GM19035 (cell line): ENCODE measurements around the gene IL5.
"Not testable (repeated sequence)": the region's sequence is repeated elsewhere in the genome, so short reads cannot be mapped to it uniquely, and the experiment has no call there.

Experiments
- ATAC-seq: cut with Tn5 transposase; IDR thresholded peaks from one replicate; pipeline ENCODE4 v1.9.1; 2021; ENCODE audit not compliant: unreplicated experiment

Gene IL5

GRCh38 chr5:132543472-132544201, at the start of gene IL5:
IL5 (minus strand) TSS chr5:132543522; CDS start chr5:132543478, 44 bp downstream.
- no peak for ATAC-seq

DNA sequence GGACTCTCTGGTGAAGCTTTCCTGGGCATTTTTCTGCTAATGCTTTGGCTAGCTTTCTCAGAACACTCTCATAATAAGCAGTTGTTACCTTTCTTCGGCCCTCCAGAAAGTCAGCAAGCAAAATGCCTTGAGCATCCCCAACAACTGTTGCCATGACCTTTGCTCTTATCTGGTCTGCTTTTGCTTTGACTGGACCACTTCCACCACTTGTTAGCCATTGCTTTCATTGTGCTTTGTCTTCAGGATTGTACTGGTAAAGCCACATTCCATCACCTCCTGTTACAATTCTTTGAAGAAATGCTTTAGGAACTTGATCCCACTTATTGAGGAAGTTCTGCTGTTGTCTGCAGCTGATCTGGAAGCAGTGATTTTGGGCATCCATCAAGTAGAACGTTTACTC, 49.2 kb upstream of the IL5 start:
- ATAC-seq = no peak

DNA sequence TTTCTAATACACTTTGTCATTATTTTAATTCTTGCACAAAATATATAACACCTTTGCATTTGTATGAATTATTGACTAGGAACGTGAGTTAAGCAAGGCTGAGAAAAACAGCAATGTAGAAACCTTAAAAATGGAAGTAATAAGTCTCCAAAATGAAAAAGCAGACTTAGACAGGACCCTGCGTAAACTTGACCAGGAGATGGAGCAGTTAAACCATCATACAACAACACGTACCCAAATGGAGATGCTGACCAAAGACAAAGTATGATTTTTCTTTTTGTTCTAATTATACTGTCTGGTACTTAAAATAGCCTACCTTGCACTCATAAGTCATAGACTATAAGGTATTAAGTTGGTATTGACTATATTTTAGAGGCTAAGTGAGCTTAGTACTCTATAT, 47.8 kb upstream of the IL5 start:
- no peak for ATAC-seq

GRCh38 chr5:132589467-132589866, 46.1 kb upstream of the IL5 start:
- ATAC-seq = no peak

DNA sequence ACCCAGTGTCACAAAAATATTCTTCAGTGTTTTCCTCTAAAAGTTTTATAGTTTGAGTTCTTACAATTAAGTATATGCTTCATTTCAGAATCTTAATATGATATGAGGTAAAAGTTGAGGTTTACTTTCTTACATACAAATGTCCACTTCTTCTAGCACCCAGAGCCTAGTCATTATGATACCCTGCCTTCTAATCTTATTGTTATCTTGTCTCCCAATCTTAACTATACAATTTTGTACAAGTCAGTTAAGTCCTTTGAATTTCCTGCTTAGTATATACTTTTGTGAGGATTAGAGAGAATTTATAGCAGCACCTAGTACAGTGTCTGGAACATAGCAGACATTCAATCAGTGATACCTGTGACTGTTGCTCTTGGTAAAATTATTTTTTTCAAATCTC, 42.7 kb upstream of the IL5 start:
- ATAC-seq = no peak

DNA sequence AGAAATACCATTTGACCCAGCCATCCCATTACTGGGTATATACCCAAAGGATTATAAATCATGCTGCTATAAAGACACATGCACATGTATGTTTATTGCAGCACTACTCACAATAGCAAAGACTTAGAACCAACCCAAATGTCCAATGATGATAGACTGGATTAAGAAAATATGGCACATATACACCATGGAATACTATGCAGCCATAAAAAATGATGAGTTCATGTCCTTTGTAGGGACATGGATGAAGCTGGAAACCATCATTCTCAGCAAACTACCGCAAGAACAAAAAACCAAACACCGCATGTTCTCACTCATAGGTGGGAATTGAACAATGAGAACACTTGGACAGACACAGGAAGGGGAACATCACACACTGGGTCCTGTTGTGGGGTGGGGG, 41.2 kb upstream of the IL5 start:
- ATAC-seq = not testable (repeated sequence)

- no peak for ATAC-seq
Observed at GRCh38 chr5:132576123-132576522, 32.8 kb upstream of the IL5 start.

- ATAC-seq = no peak
Observed at GRCh38 chr5:132566657-132567056, 23.3 kb upstream of the IL5 start.

- not testable (repeated sequence) for ATAC-seq
Observed at GRCh38 chr5:132564555-132564954, 21.2 kb upstream of the IL5 start.

DNA sequence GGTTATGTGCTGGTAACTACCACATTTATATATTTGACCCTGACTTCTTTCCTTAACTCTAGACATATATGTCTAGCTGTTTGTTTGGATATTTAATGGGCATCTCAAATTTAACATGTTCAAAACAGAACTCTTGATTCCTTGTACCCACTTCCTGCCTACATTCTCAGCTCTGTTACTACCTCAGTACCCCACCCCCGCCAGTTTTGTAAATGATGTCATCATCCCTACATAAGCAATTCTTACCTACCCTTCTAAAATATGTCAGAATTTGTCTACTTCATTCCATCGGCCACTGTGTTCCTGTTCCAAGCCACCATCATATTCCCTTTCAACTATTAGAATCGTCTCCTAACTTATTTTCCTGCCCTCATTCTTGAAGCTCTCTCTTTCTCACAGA, 18.3 kb upstream of the IL5 start:
- ATAC-seq = no peak

- no peak for ATAC-seq
Observed at GRCh38 chr5:132559383-132560060, 16.2 kb upstream of the IL5 start.

DNA sequence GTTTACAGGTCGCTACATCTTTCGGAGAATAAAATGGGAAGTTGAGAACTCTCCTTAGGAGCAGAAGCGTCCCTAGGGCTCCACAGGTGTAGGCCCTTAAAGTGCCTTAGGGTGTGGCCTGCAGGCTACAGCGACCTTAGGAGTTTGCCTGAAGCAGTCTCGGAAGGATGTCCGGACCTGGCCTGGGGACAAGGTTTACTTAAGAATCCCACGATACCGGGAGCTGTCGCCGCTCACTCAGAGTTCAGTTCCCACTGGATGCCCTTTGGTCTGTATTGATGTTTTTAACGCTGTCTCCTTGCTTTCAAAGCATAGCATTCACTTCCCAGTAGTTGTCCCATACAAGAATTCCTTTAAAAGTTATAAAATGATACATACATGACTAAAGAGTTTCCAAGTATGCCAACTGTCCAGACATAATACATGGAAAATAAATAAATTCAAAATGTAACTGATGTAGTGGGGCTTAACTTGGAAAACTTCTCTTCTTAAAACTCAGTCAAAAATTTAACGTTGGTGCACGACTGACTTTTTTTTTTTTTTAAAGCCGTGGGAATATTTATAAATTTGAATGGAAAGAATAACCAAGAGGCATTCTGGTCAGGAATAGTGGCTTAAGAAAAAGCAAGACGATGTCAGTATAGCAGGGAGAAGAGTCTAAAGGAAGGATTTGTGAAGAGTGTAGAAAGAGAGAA, 14.3 kb upstream of the IL5 start:
- ATAC-seq = peak; percentile 38

DNA sequence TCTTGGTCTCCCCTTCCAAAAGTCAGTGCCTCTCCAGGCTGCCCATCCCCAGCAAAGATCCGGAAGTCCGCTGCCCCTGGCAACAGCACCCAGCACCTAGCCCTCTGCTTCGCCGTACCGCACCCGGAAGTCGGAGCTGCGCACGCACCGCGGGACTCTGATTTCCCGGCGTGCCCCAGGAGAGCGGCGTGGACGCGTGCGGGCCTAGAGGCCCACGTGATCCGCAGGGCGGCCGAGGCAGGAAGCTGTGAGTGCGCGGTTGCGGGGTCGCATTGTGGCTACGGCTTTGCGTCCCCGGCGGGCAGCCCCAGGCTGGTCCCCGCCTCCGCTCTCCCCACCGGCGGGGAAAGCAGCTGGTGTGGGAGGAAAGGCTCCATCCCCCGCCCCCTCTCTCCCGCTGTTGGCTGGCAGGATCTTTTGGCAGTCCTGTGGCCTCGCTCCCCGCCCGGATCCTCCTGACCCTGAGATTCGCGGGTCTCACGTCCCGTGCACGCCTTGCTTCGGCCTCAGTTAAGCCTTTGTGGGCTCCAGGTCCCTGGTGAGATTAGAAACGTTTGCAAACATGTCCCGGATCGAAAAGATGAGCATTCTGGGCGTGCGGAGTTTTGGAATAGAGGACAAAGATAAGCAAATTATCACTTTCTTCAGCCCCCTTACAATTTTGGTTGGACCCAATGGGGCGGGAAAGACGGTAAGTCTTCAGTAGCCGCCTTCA, 13.6 kb upstream of the IL5 start, which contains the start of gene RAD50:
Gene RAD50 (plus strand): TSS at position 215 of the 715 bp plus-strand sequence. CDS start 348 bp downstream, at position 563.
- peak; percentile 98 for ATAC-seq

- no peak for ATAC-seq
Observed at GRCh38 chr5:132556153-132556762, 12.9 kb upstream of the IL5 start.

DNA sequence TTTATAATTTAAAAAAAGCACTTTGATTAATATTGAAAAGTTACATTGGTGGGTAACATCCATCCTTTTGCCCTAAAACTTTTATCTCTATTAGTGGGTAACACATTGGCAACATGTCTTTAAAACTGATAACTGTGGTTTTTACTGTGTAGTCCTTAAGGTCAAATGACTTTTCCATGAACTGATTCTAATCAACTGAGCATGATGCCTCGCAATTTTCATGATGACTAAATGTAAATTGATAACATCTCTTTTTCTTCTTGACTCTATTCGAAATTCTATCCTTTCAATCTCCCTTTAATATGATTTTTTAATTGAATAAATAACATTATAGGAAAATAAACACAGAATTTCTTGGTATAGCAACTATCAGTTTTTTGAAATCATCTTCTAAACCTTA, 6.3 kb upstream of the IL5 start:
- no peak for ATAC-seq

- not testable (repeated sequence) for ATAC-seq
Observed at GRCh38 chr5:132548834-132549233, 5.5 kb upstream of the IL5 start.

GRCh38 chr5:132547269-132547668, 3.9 kb upstream of the IL5 start:
- ATAC-seq = no peak

GRCh38 chr5:132546108-132546507, 2.8 kb upstream of the IL5 start:
- ATAC-seq = no peak

DNA sequence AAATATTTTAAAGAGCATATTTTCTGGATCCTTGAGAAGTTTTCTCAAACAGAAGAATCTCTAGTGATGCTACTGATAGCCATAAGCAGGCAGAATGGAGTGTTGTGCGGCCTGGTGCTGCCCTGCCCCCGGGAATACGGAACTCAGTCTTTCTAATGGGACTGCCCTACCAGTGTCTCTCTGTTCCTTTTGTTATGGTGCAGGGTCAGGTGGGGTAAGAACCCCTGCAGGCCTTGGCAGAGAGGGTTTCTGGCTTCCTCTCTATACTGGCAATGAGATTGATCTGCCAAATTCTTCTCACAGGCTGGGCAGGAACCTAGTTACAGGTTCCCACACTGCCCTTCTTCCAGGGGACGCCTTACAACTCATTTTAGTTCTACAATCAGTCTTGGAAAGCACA, 2.6 kb downstream of the IL5 start:
- ATAC-seq = no peak

DNA sequence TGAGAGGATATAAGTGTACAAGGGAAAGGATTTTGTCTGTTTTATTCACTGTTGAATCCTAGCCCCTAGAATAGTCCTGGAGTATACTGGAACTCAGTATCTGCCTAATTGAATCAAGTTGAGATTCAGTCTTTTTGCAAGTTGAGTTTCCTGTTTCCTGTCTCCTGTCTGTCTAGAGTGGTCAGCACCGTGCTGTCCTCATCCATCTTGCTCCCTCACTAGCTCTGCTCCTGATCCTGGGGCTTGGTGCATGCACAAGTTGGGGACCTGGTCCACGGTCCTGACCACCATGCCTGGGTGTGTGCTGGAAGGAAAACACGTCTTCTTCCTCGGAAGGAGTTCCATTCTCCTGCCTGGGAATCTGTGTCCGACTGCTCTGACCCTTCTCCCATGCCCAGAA, 3.2 kb downstream of the IL5 start:
- ATAC-seq = no peak

DNA sequence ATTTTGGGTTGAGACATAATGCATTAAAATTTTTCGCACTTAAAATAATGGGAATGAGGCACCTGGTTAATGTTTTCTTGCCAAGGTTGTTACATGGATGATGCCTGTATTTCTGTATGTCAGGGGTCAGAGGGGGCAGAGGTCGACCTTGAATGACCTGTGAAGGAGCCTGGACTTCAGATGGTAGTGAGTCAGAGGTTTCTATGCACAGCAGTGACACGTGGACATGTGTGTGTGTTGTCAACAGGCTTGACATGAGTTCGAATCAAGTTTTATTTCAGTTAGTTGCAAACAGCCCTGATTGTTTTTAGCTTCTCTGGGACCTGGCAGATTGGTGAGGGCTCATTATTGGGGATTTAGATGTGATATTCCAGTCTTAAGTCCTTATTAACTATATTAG, 3.6 kb downstream of the IL5 start:
- no peak for ATAC-seq
